HCT116 (cell line): ENCODE data around the gene FRS2. TPM values are rescaled to one million over a fixed set of nuclear protein-coding genes. Genes with fewer than 3 reads are reported as not detected.

Experiments
- ATAC-seq: fragments of 200-7000 bp; cut with Tn5 transposase; 2 replicates; pipeline ENCODE4 v1.9.1; 2020; ENCODE audit warnings: mild to moderate bottlenecking, moderate library complexity
- BruUV-seq: library from RNA; stranded (reverse); fragments of 400-500 nt; replicated peaks from 2 replicates; lab custom pipeline; 2021; lab: Mats Ljungman, UMichigan
- CTCF ChIA-PET: fragments of 300-600 bp; sonication (Branson Sonifier 250); formaldehyde crosslinking; loops from one replicate; lab custom pipeline; 2021; ENCODE audit warnings: antibody characterized with exemption; lab: Charles Lee
- POLR2A ChIA-PET: fragments of 300-600, 350-600 bp; sonication (Branson Sonifier 250); formaldehyde crosslinking; loops from one replicate; lab custom pipeline; 2021; ENCODE audit warnings: antibody characterized with exemption; lab: Charles Lee
- RAD21 ChIA-PET, 2 experiments: fragments of 300-600 bp; sonication (Branson Sonifier 250); formaldehyde crosslinking; loops; one replicate each; lab custom pipeline; 2023; ENCODE audit warnings: low total read pairs in 2 of 2; ENCODE audit not compliant: uncharacterized antibody in 2 of 2, unreplicated experiment in 2 of 2, low non-redundant PET in 1 of 2; lab: Charles Lee
- DNase-seq: peaks from one replicate; pipeline ENCODE4 v3.0.0-alpha.2; 2010; ENCODE audit warnings: low read depth, low spot score
- H2AFZ ChIP-seq: fragments of 200-600 bp; shearing (Covaris generic), sonication (generic); 2 replicates; pipeline ENCODE4 v1.6.1; 2017; ENCODE audit warnings: low read depth, mixed run types, mixed read lengths, antibody characterized with exemption, low read length; ENCODE audit not compliant: poor library complexity, severe bottlenecking
- H3K27ac ChIP-seq: 2 replicates; pipeline ENCODE4 v1.5.1; 2012; ENCODE audit warnings: low read depth, low read length
- H3K27me3 ChIP-seq: fragments of 200-600 bp; sonication (generic); 2 replicates; pipeline ENCODE4 v1.6.1; 2016; ENCODE audit warnings: mixed run types, low read length, mixed read lengths; ENCODE audit not compliant: insufficient read depth
- H3K36me3 ChIP-seq, 2 experiments: fragments of 200-500 bp in 1 of 2; fragments of 200-600 bp in 1 of 2; sonication (Bioruptor generic) in 1 of 2; sonication (generic) in 1 of 2; 2 replicates each; pipeline versions ENCODE4 v1.5.1 to v1.6.1; 2014 to 2016; ENCODE audit warnings: low read length in 2 of 2, inconsistent platforms in 1 of 2, mixed read lengths in 1 of 2, mixed run types in 1 of 2; ENCODE audit not compliant: insufficient read depth in 2 of 2, control insufficient read depth in 1 of 2
- H3K4me1 ChIP-seq, 2 experiments: fragments of 200-600 bp in 1 of 2; sonication (generic) in 1 of 2; 2 replicates each; pipeline versions ENCODE4 v1.5.1 to v1.6.1; 2012 to 2017; ENCODE audit warnings: low read length in 2 of 2, inconsistent platforms in 1 of 2, mild to moderate bottlenecking in 1 of 2, mixed read lengths in 1 of 2, mixed run types in 1 of 2, moderate library complexity in 1 of 2; ENCODE audit not compliant: insufficient read depth in 2 of 2, control insufficient read depth in 1 of 2
- H3K4me2 ChIP-seq: fragments of 200-600 bp; sonication (generic); 2 replicates; pipeline ENCODE4 v1.6.1; 2017; ENCODE audit warnings: mixed run types, low read length, mixed read lengths
- H3K4me3 ChIP-seq, 2 experiments: fragments of 200-600 bp in 1 of 2; sonication (generic) in 1 of 2; replicated peaks in 1 of 2; 2 replicates each; pipeline ENCODE4 v1.5.1; 2011 to 2016; ENCODE audit warnings: low read length in 2 of 2, control low read depth in 1 of 2, low read depth in 1 of 2, mild to moderate bottlenecking in 1 of 2, mixed read lengths in 1 of 2, mixed run types in 1 of 2
- H3K79me2 ChIP-seq: fragments of 200-600 bp; sonication (generic); 2 replicates; pipeline ENCODE4 v1.6.1; 2017; ENCODE audit warnings: mild to moderate bottlenecking, mixed run types, low read length, moderate library complexity, mixed read lengths; ENCODE audit not compliant: insufficient read depth
- H3K9ac ChIP-seq: fragments of 200-600 bp; sonication (generic); 2 replicates; pipeline ENCODE4 v1.6.1; 2016; ENCODE audit warnings: low read length, mixed read lengths
- H3K9me2 ChIP-seq: fragments of 200-600 bp; sonication (generic), shearing (Covaris generic); 2 replicates; pipeline ENCODE4 v1.6.1; 2017; ENCODE audit warnings: mixed run types, mild to moderate bottlenecking, moderate library complexity; ENCODE audit not compliant: insufficient read depth
- H3K9me3 ChIP-seq, 2 experiments: fragments of 200-500 bp in 1 of 2; fragments of 200-600 bp in 1 of 2; sonication (Bioruptor generic) in 1 of 2; sonication (generic) in 1 of 2; 2 replicates each; pipeline ENCODE4 v1.6.1; 2014 to 2017; ENCODE audit warnings: low read length in 2 of 2, mixed read lengths in 2 of 2, inconsistent platforms in 1 of 2, low read depth in 1 of 2, mild to moderate bottlenecking in 1 of 2, mixed run types in 1 of 2, moderate library complexity in 1 of 2; ENCODE audit not compliant: control insufficient read depth in 1 of 2, insufficient read depth in 1 of 2
- H4K20me1 ChIP-seq: fragments of 200-600 bp; sonication (generic), shearing (Covaris generic); 2 replicates; pipeline ENCODE4 v1.6.1; 2017; ENCODE audit warnings: mixed run types, mild to moderate bottlenecking, moderate library complexity; ENCODE audit not compliant: insufficient read depth
- ATF3 ChIP-seq: IDR thresholded peaks from 2 replicates; pipeline ENCODE4 v1.6.1; 2012
- CBX3 ChIP-seq: IDR thresholded peaks from 2 replicates; pipeline ENCODE4 v1.6.1; 2012; ENCODE audit warnings: low read depth
- CTCF ChIP-seq, 3 experiments: fragments of 200-600 bp in 1 of 3; sonication (generic) in 1 of 3; IDR thresholded peaks in 2 of 3; conservative IDR thresholded peaks in 1 of 3; 2 replicates each; pipeline ENCODE4 v1.5.1; 2012 to 2017; ENCODE audit warnings: low read depth in 2 of 3, low read length in 2 of 3, antibody characterized with exemption in 1 of 3, borderline replicate concordance in 1 of 3, control low read depth in 1 of 3, mild to moderate bottlenecking in 1 of 3, mixed read lengths in 1 of 3, mixed run types in 1 of 3, moderate library complexity in 1 of 3; ENCODE audit not compliant: insufficient read depth in 1 of 3
- EGR1 ChIP-seq: IDR thresholded peaks from 2 replicates; pipeline ENCODE4 v1.6.1; 2012; ENCODE audit warnings: low read depth
- ELF1 ChIP-seq: IDR thresholded peaks from 2 replicates; pipeline ENCODE4 v1.6.1; 2012; ENCODE audit warnings: low read depth, borderline replicate concordance
- EZH2 ChIP-seq: fragments of 200-600 bp; sonication (generic); IDR thresholded peaks from 2 replicates; pipeline ENCODE4 v1.6.1; 2017; ENCODE audit warnings: antibody characterized with exemption, mixed run types
- EZH2phosphoT487 ChIP-seq: fragments of 200-600 bp; IDR thresholded peaks from 2 replicates; pipeline ENCODE4 v1.6.1; 2018; ENCODE audit warnings: antibody characterized with exemption, borderline replicate concordance
- JUND ChIP-seq: IDR thresholded peaks from 2 replicates; pipeline ENCODE4 v1.6.1; 2012
- POLR2AphosphoS5 ChIP-seq: IDR thresholded peaks from 2 replicates; pipeline ENCODE4 v1.6.1; 2011; ENCODE audit warnings: mild to moderate bottlenecking, low read depth, low read length, moderate library complexity
- RAD21 ChIP-seq: IDR thresholded peaks from 2 replicates; pipeline ENCODE4 v1.6.1; 2012; ENCODE audit warnings: low read depth, mild to moderate bottlenecking
- SP1 ChIP-seq: IDR thresholded peaks from 2 replicates; pipeline ENCODE4 v1.6.1; 2012; ENCODE audit warnings: low read depth
- TCF7L2 ChIP-seq: IDR thresholded peaks from 2 replicates; pipeline ENCODE4 v1.7.0; 2011; ENCODE audit warnings: borderline replicate concordance, inconsistent platforms; ENCODE audit not compliant: insufficient read depth, insufficient read length; ENCODE audit errors: extremely low read depth
- YY1 ChIP-seq: IDR thresholded peaks from 2 replicates; pipeline ENCODE4 v1.6.1; 2011; ENCODE audit warnings: low read length, low read depth, moderate library complexity, mild to moderate bottlenecking; ENCODE audit not compliant: insufficient replicate concordance; ENCODE audit errors: extremely low read depth
- ZFX ChIP-seq: fragments of 450-650 bp; IDR thresholded peaks from 2 replicates; pipeline ENCODE4 v1.6.1; 2017
- intact Hi-C: fragments of 100-400 bp; cut with micrococcal nuclease; formaldehyde crosslinking; loops from 2 replicates; pipeline ENCODE4 v1.10.0; 2022
- total RNA-seq: library from RNA; stranded (reverse); gene quantifications from one replicate; pipeline ENCODE4 v1.2.1, GENCODE V29; 2021; ENCODE audit not compliant: unreplicated experiment

FRS2 gene
- total RNA-seq, 1 experiment from 2014 or later = 14.7 TPM

GRCh38 chr12:69425417-69425816, 44.8 kb upstream of the FRS2 start:
- Histone ChIP-seq H3K9me3 (no peaks in the 10 kb centered on the region), H3K4me2 (no peak overlapping the region), H2AFZ (no peak overlapping the region), H4K20me1 (no peaks in the 10 kb centered on the region), H3K9ac (no peak overlapping the region), H3K9me2 (no peaks in the 10 kb centered on the region), H3K4me3 (no peak overlapping the region), H3K4me1 (no peaks in the 10 kb centered on the region), H3K79me2 (no peaks in the 10 kb centered on the region), H3K36me3 (no peaks in the 10 kb centered on the region), H3K27me3 (no peaks in the 10 kb centered on the region), H3K27ac (no peak overlapping the region)
- no peak for ATAC-seq
- POLR2A ChIA-PET = no interaction called here
- intact Hi-C loops = no loop called here
- BruUV-seq = no TSS peak
- RAD21 ChIA-PET = no interaction called here
- TF ChIP-seq CTCF (IDR thresholded peaks at IDR 0.05 in 2 of 3, conservative IDR thresholded peaks at IDR 0.05 in 1 of 3; ENCODE audit: borderline replicate concordance in 1 of 3, insufficient read depth in 1 of 3, low read depth in 2 of 3, low read length in 2 of 3) (no peak), TCF7L2 (no peak), CBX3 (no peak), RAD21 (no peak), EZH2 (no peak), JUND (no peak)
- DNase-seq = no peak
- CTCF ChIA-PET = no interaction called here

GRCh38 chr12:69428351-69429073, 41.7 kb upstream of the FRS2 start:
- intact Hi-C loops = no loop called here
- Histone ChIP-seq H3K27me3 (no peaks in the 10 kb centered on the region), H3K36me3 (no peaks in the 10 kb centered on the region), H3K9ac (no peak overlapping the region), H3K9me2 (no peaks in the 10 kb centered on the region), H3K4me2 (no peak overlapping the region), H3K79me2 (no peaks in the 10 kb centered on the region), H2AFZ (no peak overlapping the region), H3K9me3 (no peaks in the 10 kb centered on the region), H3K4me3 (no peak overlapping the region), H3K4me1 (no peaks in the 10 kb centered on the region), H3K27ac (no peak overlapping the region), H4K20me1 (no peaks in the 10 kb centered on the region)
- POLR2A ChIA-PET = no interaction called here
- BruUV-seq = no TSS peak
- RAD21 ChIA-PET = no interaction called here
- ATAC-seq (no peak), DNase-seq (no peak)
- CTCF ChIA-PET = interaction anchor here (0.6 kb wide), 1 partner anchor 152 kb away, joined by 4 read pairs; no protein-coding TSS in a partner anchor
- TF ChIP-seq ATF3 = no peak
- TF ChIP-seq POLR2AphosphoS5 = no peak
- no peak for TF ChIP-seq TCF7L2
- TF ChIP-seq YY1 = no peak
- TF ChIP-seq CBX3 = no peak
- TF ChIP-seq SP1 = no peak
- no peak for TF ChIP-seq EZH2
- TF ChIP-seq RAD21 = no peak
- no peak for TF ChIP-seq EZH2phosphoT487
- TF ChIP-seq EGR1 = no peak
- TF ChIP-seq CTCF (IDR thresholded peaks at IDR 0.05 in 2 of 3, conservative IDR thresholded peaks at IDR 0.05 in 1 of 3; ENCODE audit: borderline replicate concordance in 1 of 3, insufficient read depth in 1 of 3, low read depth in 2 of 3, low read length in 2 of 3) = no peak
- no peak for TF ChIP-seq ELF1
- no peak for TF ChIP-seq ZFX
